Glomerular visceral epithelial cell (primary cell): ENCODE data around the gene UBR4.
A peak's percentile ranks its signal among the peaks of the same experiment; 100 is the strongest.

Experiments
- DNase-seq: peaks from one replicate; pipeline ENCODE4 v3.0.0-alpha.2; 2016; ENCODE audit errors: extremely low spot score

Gene UBR4

DNA sequence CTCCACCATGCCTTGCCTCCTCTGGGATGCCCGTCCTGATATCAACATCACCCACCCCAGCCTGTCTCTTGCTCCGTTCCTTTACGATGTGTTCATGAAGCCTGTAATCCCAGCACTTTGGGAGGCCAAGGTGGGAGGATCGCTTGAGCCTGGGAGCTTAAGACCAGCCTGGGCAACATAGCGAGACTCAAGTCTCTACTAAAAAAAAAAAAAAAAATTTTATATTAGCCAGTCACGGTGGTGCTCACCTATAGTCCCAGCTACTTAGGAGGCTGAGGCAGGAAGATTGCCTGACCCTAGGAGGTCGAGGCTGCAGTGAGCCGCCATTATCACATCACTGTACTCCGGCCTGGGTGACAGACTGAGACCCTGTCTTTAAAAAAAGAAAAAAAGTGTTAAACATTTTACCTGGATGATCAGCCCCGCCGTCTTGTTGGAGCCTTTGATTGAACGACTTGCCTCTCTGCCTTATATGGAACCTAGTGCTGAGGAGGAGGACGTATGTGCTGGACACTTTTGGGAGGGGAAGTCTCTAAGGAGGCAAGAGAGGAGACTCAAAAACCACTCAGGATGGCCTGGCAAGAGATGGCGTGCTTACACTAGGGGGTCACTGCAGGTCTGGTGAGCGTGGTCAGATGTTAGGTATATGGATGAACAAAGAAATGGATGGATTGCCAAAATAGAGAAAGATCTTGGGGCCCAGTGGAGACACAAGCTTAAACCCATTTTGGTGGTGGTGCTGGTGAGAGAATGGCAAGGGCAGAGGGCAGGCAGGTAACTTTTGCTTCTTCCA lies 173.1 kb downstream of the UBR4 start:
- DNase-seq = no peak

DNA sequence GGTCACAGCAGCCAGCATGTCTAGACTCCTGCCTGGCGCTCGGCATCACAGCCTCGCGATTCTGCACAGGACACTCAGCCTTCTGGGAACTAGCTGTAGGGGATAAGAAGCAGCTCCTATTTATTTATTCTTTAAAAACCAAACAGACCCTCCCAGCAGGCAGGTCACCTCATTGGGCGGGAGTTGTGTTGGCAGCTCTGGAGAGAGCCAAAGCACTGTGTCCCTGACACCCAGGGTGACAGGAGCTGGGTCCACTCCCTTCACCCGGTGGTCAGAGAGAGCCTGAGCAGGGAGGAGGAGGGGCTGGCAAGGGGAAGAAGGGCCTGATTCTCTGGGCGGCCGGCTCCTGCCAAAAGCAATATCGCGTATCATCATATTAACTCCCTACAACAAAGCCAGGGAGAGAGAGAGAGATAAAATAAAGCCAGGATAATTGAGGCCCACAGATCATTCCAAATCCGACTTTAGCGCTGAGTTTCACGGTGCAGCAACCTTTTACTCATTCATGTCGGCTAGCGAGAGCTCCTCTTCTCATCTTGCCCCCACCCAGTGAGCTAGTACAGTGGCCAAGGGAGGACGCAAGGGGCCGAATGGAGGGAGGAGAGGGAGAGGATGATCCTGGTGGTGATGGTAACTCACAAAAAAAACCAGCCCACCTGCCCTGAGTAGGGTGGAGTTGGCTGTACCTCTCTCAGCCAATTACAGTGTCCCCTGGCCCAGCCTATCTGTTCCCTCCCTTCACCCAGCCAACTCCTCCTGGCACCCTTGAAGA lies 173.8 kb downstream of the UBR4 start:
- no peak for DNase-seq

DNA sequence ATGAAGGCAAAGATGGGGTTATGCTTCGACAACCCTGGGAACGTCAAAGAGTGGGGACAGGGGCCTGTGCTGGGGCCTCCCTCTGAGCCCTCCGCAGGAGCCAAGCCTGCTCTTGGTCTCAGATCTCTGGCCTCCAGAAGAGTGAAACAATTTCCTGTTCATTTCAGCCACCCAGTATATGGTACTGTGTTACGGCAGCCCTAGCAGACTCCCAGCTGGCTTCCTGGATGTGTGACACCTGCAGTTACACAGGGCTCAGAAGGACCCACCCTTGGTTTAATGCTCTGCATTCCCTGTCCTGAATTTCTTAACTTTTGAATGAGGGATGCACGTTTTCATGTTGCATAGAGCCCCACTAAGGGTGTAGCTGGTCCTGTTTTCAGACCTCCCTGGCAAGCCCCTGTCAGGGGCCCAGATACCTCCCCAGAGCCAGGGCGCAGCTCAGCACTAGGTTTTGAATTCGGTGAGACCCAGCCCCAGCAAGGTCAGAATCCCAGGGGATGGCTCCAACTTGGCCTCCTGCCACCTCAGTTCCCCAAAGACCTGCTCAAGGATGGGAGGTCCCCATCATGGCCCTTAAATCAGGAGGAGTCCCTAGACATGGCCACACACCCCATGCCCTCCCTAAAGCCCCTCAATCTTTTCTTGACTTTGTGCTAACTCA lies 174.6 kb downstream of the UBR4 start:
- no peak for DNase-seq

DNA sequence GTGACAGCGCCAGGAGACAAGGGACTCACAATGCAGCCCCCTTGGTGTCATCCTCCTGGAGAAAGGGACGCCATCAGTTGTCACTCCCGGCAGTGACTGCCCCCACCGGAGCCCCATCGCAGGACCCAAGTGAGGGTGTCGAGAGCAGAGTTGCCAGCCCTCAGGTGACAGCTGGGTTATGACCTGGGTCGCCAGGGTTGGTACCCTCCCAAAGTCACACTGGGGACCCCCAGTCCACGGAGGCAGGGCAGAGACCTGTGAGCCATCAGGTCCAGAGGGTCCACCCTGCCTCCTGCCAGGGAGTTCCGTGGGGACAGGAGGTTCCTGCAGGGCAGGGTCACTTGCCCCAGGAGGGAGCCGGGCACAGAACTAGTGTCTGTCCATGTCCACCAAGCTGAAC lies 175.3 kb downstream of the UBR4 start:
- DNase-seq = no peak

DNA sequence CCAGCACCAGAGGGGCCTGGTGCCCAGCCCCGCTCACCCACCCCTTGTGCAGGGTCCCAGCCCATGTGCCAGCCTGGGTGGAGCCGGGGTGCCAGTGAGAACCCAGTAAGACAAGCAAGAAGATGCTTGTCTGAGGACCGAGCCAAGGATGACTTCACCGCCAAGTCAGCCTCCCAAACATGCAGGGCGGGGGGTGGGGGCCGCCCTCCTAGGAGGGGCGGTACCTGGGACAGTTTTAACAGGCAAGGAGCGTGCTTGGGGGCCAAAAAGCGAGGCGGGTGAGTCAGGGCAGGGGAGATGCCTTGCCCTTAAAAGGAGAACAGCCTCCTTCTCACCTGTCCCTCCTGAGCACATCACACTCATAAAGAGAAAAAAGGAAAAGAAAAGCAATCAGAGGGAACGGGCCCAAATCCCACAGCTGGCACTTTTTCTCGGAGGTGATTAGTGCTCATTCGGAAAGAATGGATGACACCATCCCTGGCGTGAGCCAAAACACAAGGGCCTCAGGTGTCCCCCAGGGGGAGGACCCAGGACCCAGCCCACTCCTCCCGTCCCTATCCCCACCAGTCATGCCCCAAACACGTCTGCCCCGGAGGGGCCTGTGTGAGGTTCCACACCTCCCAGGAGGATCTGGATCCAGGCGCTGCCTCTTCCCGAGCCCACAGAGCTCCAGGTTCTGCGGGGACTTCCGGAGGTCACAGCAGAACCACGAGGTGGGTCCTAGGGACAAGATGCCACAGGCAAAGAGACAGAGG lies 176.0 kb downstream of the UBR4 start:
- peak; percentile 97 for DNase-seq

DNA sequence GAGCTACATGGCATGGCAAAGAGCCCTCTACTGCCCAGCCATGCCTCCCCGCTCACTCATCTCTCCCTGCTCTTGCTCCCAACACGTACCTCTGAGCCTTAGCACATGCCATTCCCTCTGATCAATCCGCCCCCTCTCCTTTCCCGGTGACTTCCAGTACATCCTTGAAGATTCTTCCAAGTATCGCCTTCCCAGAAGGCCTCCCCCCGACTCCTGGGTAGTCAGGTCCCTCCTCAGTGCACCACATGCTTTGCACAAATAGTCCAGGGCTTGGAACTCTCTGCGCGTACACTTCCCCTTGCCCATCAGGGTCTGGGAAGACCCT lies 176.6 kb downstream of the UBR4 start:
- DNase-seq = peak; percentile 28

DNA sequence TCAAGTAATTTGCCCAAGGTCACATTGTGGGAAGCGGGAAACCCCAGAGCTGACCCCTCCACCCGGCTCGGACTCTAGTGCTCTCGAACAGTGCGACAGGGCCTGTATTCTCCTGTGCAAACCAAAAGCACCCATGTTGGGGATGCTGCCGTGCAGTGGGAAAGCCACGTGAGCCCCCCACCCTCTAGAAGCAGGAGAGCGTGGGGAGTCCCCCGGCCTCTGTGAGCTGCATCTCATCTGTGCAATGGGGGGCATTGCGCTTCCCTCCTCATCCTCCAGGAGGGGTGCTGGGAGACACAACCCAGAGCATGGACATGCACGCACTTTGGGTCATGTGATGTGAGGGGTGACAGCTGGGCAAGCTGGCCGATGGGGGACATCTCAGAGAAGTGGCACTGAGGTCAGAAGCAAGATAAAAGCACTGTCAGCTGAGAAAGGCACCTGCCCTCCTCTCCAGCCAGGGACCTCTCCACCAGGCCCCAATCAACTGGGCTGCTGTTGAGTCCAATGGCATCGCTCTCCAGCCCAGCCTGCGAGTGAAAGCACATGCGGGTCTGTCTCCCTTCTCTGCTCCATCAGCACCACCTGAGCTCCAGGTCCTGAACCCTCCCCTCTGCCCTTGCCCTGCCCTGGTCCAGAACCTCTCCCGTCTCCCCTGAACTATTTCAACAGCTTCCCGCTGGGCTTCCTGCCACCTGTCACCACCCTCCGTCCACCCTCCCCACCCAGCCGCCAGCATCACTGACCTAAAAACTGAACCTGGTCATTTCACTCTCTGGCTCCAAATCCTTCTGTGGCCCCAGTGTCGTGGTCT lies 177.2 kb downstream of the UBR4 start:
- no peak for DNase-seq

DNA sequence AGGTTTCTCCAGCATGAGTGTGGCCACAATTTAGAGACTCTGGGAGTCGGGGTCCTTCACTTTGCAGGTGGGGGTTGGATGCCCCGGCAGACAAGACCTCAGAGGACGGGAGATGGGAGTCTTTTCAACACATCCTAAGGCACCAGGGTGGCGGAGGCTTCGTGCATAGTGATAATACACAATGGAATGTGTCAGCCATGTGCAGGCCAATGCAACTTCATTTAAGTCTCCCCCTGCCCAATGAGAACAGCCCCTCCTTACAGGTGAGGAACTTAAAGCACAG lies 177.7 kb downstream of the UBR4 start:
- DNase-seq = no peak

DNA sequence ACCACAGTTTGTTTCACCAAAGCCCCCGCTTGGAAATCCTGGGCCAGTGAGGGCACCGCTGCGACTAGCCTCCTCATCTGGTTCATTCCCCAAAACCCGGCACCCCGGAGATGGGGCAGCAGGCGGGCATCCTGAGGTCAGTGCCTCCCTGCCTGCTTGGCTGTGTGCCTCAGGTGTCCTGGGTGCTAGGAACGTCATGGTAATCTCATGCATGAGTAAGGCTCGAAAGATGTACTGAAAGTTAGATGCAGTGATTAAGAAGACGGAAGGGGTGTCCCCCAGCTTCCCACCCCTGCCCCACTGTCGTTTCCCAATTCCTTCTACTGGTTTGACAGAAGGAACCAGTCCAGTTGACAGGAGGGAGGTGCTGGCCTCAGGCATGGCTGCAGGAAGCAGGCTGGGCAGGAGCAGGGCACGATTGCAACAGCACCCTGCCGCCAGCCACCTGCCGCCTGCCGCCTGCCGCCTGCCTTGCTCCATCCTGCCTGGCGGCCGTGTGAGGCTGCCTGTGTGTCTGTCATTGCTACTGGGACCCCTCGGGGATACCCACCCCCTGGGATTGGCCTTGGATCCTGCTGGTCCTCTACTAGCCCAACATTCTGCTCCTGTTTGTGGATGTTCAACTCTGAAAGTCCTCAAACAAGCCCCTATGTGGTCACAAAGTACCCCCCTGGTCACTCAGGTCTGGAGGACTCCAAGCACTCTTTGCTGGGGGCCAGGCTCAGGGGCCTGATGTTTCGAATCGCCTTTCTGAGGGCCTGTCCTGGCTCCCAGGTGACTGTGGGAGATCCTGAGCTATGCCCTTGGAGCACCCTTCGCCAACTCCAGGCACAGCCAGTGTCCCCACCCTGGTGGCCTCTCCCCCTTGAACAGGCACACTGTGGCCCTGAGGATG lies 180.6 kb downstream of the UBR4 start:
- no peak for DNase-seq

DNA sequence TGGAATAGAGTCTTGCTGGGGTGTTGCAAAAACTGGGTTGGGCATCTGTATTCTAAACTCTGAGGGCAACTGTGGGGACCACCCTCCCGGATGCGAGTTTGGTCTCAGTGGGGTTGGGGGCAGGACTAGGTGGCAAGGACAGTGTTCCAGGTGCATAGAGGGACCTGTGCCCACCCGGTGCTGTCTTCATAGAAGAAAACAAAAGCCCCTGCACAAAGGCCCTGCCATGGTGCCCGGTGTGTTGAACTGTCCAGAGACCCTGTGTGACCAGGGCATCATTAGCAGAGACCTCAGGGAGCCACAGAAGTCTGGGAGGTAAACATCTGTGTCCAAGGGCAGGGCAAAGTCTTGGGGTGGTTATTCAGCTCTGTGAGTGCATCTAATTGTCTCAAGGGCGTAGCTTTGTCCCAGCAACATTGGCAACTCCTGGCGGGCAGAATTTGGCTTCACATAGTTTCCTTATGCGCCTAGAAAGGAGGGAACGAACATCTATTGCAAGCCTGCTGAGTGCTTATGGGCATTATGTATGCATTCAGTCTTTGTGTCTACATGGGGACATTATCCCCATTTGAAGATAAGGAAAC lies 181.4 kb downstream of the UBR4 start:
- no peak for DNase-seq

DNA sequence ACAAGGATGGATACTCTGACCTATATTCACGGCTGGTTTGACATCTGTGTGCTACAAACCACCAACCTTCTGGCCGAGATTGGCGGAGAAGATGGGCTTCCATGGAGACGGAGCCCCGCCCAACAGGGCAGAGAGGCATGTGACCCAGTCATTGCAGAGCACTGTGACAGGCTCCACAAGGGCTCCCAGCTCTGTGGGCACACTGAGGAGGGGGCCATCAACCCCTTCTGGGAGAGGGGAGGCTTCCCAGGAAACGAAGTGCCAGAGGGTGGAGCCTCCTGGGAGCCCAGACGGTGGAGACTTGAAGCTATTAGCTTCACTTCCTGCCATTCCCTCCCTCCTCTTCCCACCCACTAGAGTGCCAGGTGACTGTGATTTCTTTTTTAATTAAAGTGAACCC lies 182.0 kb downstream of the UBR4 start:
- DNase-seq = no peak
